A549 (cell line): ENCODE measurements around the gene EP400.

Experiments
- FOSB ChIP-seq: fragments of 250-450 bp; sonication (Bioruptor Pico); IDR thresholded peaks from 2 replicates; pipeline ENCODE4 v1.5.0; 2020; ENCODE audit warnings: mild to moderate bottlenecking, moderate library complexity
- FOXS1 ChIP-seq: fragments of 250-450 bp; sonication (Bioruptor Pico); IDR thresholded peaks from 2 replicates; pipeline ENCODE4 v1.5.0; 2020; ENCODE audit warnings: mild to moderate bottlenecking, moderate library complexity
- JUNB ChIP-seq: fragments of >200 bp; sonication (Bioruptor Twin); formaldehyde crosslinking; IDR thresholded peaks from 2 replicates; pipeline ENCODE4 v1.6.1; 2016
- NFE2L2 ChIP-seq: fragments of 150-350 bp; conservative IDR thresholded peaks from 2 replicates; pipeline ENCODE4 v1.6.1; 2014; ENCODE audit warnings: low read length
- POLR2A ChIP-seq: IDR thresholded peaks from 2 replicates; pipeline ENCODE4 v1.6.1; 2012; ENCODE audit warnings: mild to moderate bottlenecking, low read length
- RCOR1 ChIP-seq: fragments of 150-350 bp; IDR thresholded peaks from 2 replicates; pipeline ENCODE4 v1.6.1; 2014; ENCODE audit warnings: antibody characterized with exemption, low read length, low read depth
- ZFP36 ChIP-seq: fragments of 450-650 bp; IDR thresholded peaks from 2 replicates; pipeline ENCODE4 v1.6.1; 2014; ENCODE audit warnings: borderline replicate concordance; ENCODE audit not compliant: partially characterized antibody
- TF ChIP-seq, protein P1 (sequence below): fragments of 450-650 bp; IDR thresholded peaks from 2 replicates; pipeline ENCODE4 v1.6.1; 2014; ENCODE audit warnings: antibody characterized with exemption
- TF ChIP-seq, protein P2 (sequence below): IDR thresholded peaks from 2 replicates; pipeline ENCODE4 v1.6.1; 2012
- TF ChIP-seq, protein P3 (sequence below): fragments of >200 bp; sonication (Bioruptor Twin); formaldehyde crosslinking; IDR thresholded peaks from 3 replicates; pipeline ENCODE4 v1.5.1; 2016
- TF ChIP-seq, protein P4 (sequence below): fragments of 200-600 bp; sonication (generic); IDR thresholded peaks from 2 replicates; pipeline ENCODE4 v1.6.1; 2016; ENCODE audit warnings: antibody characterized with exemption, mild to moderate bottlenecking, moderate library complexity

DNA sequence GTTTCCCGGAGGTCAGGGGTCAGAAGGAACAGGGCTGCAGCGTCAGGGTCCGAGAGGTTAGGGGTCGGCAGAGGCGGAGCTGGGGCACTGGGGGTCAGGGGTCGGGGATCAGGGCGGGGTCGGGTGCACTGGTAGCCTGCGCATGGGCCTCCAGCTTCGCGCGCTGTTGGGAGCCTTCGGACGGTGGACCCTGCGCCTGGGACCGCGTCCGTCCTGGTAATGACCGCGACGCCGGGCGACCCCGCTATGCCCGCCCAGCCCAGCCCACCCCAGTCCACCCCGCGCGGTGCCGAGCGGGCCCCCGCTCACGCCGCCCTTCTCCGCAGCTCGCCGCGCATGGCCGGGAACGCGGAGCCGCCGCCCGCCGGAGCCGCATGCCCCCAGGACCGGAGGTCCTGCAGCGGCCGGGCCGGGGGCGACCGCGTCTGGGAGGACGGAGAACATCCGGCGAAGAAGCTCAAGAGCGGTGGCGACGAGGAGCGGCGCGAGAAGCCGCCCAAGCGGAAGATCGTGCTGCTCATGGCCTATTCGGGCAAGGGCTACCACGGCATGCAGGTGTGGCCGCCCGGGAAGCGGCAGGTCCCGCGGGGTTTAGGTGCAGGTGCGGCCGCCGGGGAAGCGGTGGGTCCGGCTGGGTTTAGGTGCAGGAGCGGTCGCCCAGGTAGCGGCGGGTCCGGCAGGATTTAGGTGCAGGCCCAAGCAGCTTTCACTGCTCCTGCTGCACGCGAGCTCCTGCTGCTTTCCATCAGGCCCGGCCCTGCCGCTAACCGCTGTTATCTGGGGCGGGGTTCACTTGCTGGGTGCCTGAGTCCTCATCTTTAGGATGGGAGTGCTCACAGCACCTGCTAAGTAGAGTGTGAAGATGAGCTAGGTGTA lies 19.9 kb upstream of the EP400 start:
- no peak for TF ChIP-seq FOSB (CRISPR knock-in tag)
- TF ChIP-seq JUNB = no peak
- TF ChIP-seq FOXS1 (CRISPR knock-in tag) = no peak
- no peak for TF ChIP-seq NFE2L2
- TF ChIP-seq, protein P1, sequence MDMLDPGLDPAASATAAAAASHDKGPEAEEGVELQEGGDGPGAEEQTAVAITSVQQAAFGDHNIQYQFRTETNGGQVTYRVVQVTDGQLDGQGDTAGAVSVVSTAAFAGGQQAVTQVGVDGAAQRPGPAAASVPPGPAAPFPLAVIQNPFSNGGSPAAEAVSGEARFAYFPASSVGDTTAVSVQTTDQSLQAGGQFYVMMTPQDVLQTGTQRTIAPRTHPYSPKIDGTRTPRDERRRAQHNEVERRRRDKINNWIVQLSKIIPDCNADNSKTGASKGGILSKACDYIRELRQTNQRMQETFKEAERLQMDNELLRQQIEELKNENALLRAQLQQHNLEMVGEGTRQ = no peak
- TF ChIP-seq, protein P2, sequence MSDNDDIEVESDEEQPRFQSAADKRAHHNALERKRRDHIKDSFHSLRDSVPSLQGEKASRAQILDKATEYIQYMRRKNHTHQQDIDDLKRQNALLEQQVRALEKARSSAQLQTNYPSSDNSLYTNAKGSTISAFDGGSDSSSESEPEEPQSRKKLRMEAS = no peak; the same call in 1 of the 2 replicates
- TF ChIP-seq ZFP36 = no peak
- TF ChIP-seq, protein P3, sequence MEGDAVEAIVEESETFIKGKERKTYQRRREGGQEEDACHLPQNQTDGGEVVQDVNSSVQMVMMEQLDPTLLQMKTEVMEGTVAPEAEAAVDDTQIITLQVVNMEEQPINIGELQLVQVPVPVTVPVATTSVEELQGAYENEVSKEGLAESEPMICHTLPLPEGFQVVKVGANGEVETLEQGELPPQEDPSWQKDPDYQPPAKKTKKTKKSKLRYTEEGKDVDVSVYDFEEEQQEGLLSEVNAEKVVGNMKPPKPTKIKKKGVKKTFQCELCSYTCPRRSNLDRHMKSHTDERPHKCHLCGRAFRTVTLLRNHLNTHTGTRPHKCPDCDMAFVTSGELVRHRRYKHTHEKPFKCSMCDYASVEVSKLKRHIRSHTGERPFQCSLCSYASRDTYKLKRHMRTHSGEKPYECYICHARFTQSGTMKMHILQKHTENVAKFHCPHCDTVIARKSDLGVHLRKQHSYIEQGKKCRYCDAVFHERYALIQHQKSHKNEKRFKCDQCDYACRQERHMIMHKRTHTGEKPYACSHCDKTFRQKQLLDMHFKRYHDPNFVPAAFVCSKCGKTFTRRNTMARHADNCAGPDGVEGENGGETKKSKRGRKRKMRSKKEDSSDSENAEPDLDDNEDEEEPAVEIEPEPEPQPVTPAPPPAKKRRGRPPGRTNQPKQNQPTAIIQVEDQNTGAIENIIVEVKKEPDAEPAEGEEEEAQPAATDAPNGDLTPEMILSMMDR = no peak
- no peak for TF ChIP-seq RCOR1
- no peak for TF ChIP-seq POLR2A
- TF ChIP-seq, protein P4, sequence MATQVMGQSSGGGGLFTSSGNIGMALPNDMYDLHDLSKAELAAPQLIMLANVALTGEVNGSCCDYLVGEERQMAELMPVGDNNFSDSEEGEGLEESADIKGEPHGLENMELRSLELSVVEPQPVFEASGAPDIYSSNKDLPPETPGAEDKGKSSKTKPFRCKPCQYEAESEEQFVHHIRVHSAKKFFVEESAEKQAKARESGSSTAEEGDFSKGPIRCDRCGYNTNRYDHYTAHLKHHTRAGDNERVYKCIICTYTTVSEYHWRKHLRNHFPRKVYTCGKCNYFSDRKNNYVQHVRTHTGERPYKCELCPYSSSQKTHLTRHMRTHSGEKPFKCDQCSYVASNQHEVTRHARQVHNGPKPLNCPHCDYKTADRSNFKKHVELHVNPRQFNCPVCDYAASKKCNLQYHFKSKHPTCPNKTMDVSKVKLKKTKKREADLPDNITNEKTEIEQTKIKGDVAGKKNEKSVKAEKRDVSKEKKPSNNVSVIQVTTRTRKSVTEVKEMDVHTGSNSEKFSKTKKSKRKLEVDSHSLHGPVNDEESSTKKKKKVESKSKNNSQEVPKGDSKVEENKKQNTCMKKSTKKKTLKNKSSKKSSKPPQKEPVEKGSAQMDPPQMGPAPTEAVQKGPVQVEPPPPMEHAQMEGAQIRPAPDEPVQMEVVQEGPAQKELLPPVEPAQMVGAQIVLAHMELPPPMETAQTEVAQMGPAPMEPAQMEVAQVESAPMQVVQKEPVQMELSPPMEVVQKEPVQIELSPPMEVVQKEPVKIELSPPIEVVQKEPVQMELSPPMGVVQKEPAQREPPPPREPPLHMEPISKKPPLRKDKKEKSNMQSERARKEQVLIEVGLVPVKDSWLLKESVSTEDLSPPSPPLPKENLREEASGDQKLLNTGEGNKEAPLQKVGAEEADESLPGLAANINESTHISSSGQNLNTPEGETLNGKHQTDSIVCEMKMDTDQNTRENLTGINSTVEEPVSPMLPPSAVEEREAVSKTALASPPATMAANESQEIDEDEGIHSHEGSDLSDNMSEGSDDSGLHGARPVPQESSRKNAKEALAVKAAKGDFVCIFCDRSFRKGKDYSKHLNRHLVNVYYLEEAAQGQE = no peak
